HL-60 (cell line): ENCODE measurements around the gene PCA3.

Source experiments
- GABPA ChIP-seq: IDR thresholded peaks from 2 replicates; pipeline ENCODE4 v1.6.1; 2012; ENCODE audit warnings: low read depth
- POLR2AphosphoS5 ChIP-seq: IDR thresholded peaks from 2 replicates; pipeline ENCODE4 v1.6.1; 2012; ENCODE audit warnings: low read depth
- SPI1 ChIP-seq: IDR thresholded peaks from 2 replicates; pipeline ENCODE4 v1.6.1; 2012; ENCODE audit warnings: low read depth, mild to moderate bottlenecking, borderline replicate concordance
- TF ChIP-seq, protein P1 (sequence below): IDR thresholded peaks from one replicate; pipeline ENCODE4 v1.5.1; 2011; ENCODE audit warnings: low read length, control low read depth, inconsistent platforms; ENCODE audit not compliant: insufficient read depth
- TF ChIP-seq, protein P2 (sequence below): IDR thresholded peaks from 2 replicates; pipeline ENCODE4 v1.6.1; 2012; ENCODE audit warnings: low read depth; ENCODE audit not compliant: insufficient replicate concordance

DNA sequence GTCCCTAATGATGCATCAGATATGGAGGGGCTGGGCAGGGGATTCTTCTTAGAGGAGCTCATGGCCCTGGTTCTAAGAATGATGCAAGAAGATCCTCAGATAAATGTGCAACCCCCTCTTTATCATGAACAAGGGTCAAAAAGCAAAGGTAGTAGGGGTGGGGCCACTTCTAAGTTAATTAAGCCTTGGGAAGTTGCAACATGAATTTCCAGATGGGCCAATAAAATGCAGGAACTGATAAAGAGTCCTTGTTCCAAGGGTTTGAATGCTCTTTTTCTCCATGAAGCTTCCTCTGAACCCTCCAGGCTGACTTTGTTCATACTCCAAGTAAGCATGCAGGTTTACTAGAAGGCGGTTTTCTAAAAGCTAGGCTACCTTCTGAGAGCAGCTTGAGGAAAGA lies 25.6 kb downstream of the PCA3 start:
- TF ChIP-seq, protein P1, sequence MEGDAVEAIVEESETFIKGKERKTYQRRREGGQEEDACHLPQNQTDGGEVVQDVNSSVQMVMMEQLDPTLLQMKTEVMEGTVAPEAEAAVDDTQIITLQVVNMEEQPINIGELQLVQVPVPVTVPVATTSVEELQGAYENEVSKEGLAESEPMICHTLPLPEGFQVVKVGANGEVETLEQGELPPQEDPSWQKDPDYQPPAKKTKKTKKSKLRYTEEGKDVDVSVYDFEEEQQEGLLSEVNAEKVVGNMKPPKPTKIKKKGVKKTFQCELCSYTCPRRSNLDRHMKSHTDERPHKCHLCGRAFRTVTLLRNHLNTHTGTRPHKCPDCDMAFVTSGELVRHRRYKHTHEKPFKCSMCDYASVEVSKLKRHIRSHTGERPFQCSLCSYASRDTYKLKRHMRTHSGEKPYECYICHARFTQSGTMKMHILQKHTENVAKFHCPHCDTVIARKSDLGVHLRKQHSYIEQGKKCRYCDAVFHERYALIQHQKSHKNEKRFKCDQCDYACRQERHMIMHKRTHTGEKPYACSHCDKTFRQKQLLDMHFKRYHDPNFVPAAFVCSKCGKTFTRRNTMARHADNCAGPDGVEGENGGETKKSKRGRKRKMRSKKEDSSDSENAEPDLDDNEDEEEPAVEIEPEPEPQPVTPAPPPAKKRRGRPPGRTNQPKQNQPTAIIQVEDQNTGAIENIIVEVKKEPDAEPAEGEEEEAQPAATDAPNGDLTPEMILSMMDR, result no peak
- TF ChIP-seq POLR2AphosphoS5 (no peak), GABPA (no peak), SPI1 (no peak)
- TF ChIP-seq, protein P2, sequence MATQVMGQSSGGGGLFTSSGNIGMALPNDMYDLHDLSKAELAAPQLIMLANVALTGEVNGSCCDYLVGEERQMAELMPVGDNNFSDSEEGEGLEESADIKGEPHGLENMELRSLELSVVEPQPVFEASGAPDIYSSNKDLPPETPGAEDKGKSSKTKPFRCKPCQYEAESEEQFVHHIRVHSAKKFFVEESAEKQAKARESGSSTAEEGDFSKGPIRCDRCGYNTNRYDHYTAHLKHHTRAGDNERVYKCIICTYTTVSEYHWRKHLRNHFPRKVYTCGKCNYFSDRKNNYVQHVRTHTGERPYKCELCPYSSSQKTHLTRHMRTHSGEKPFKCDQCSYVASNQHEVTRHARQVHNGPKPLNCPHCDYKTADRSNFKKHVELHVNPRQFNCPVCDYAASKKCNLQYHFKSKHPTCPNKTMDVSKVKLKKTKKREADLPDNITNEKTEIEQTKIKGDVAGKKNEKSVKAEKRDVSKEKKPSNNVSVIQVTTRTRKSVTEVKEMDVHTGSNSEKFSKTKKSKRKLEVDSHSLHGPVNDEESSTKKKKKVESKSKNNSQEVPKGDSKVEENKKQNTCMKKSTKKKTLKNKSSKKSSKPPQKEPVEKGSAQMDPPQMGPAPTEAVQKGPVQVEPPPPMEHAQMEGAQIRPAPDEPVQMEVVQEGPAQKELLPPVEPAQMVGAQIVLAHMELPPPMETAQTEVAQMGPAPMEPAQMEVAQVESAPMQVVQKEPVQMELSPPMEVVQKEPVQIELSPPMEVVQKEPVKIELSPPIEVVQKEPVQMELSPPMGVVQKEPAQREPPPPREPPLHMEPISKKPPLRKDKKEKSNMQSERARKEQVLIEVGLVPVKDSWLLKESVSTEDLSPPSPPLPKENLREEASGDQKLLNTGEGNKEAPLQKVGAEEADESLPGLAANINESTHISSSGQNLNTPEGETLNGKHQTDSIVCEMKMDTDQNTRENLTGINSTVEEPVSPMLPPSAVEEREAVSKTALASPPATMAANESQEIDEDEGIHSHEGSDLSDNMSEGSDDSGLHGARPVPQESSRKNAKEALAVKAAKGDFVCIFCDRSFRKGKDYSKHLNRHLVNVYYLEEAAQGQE, result no peak
